Neural cell (in vitro differentiated cells): ENCODE data around the gene WDFY3. TPM values are rescaled to one million over a fixed set of nuclear protein-coding genes. Genes with fewer than 3 reads are reported as not detected.

Experiments
- H2AFZ ChIP-seq: fragments of 200-600, 300-800 bp; sonication (generic), shearing (Covaris generic); 2 replicates; pipeline ENCODE4 v1.6.0; 2014; ENCODE audit warnings: low read depth, mild to moderate bottlenecking, antibody characterized with exemption, low read length, moderate library complexity
- H3F3A ChIP-seq: fragments of 200-600 bp; shearing (Covaris generic); 2 replicates; pipeline ENCODE4 v1.6.1; 2016; ENCODE audit warnings: mild to moderate bottlenecking, moderate library complexity, mixed read lengths, antibody characterized with exemption, low read length; ENCODE audit not compliant: insufficient read depth, poor library complexity, severe bottlenecking
- H3K27ac ChIP-seq: fragments of 200-600, 300-800 bp; sonication (generic), shearing (Covaris generic); 2 replicates; pipeline ENCODE4 v1.5.1; 2014; ENCODE audit warnings: mild to moderate bottlenecking, low read length, moderate library complexity
- H3K27me3 ChIP-seq: fragments of 300-800, 200-600 bp; sonication (generic), shearing (Covaris generic); 2 replicates; pipeline ENCODE4 v1.6.0; 2014; ENCODE audit warnings: mild to moderate bottlenecking, low read depth, low read length, moderate library complexity; ENCODE audit not compliant: insufficient read depth
- H3K36me3 ChIP-seq: fragments of 300-800, 200-600 bp; sonication (generic), shearing (Covaris generic); 2 replicates; pipeline ENCODE4 v1.5.1; 2014; ENCODE audit warnings: mild to moderate bottlenecking, antibody characterized with exemption, low read length, moderate library complexity; ENCODE audit not compliant: insufficient read depth
- H3K4me2 ChIP-seq: fragments of 300-800, 200-600 bp; sonication (generic), shearing (Covaris generic); 2 replicates; pipeline ENCODE4 v1.6.0; 2014; ENCODE audit warnings: mild to moderate bottlenecking, low read length
- H3K4me3 ChIP-seq: fragments of 300-800, 200-600 bp; sonication (generic), shearing (Covaris generic); 2 replicates; pipeline ENCODE4 v1.5.1; 2014; ENCODE audit warnings: mild to moderate bottlenecking, low read length, moderate library complexity
- H3K79me2 ChIP-seq: fragments of 200-600 bp; shearing (Covaris generic); replicated peaks from 2 replicates; pipeline ENCODE4 v1.6.0; 2014; ENCODE audit warnings: mild to moderate bottlenecking, low read length, moderate library complexity; ENCODE audit not compliant: insufficient read depth
- H3K9ac ChIP-seq: fragments of 300-800, 200-600 bp; sonication (generic), shearing (Covaris generic); 2 replicates; pipeline ENCODE4 v1.6.1; 2016; ENCODE audit warnings: mild to moderate bottlenecking, low read length, mixed read lengths
- H3K9me2 ChIP-seq: fragments of 200-600 bp; shearing (Covaris generic); 2 replicates; pipeline ENCODE4 v1.6.1; 2016; ENCODE audit warnings: mild to moderate bottlenecking, low read length, mixed read lengths; ENCODE audit not compliant: insufficient read depth
- H3K9me3 ChIP-seq: fragments of 200-600, 300-800 bp; sonication (generic), shearing (Covaris generic); 2 replicates; pipeline ENCODE4 v1.6.1; 2016; ENCODE audit warnings: mild to moderate bottlenecking, mixed run types, low read length, moderate library complexity, mixed read lengths
- H4K20me1 ChIP-seq: fragments of 200-600 bp; shearing (Covaris generic); 2 replicates; pipeline ENCODE4 v1.6.1; 2016; ENCODE audit warnings: mild to moderate bottlenecking, mixed run types; ENCODE audit not compliant: insufficient read depth
- CTCF ChIP-seq: fragments of 450-650 bp; IDR thresholded peaks from 2 replicates; pipeline ENCODE4 v1.5.1; 2014; ENCODE audit warnings: antibody characterized with exemption, mild to moderate bottlenecking, moderate library complexity; ENCODE audit not compliant: poor library complexity, severe bottlenecking
- EP300 ChIP-seq: fragments of 450-650 bp; conservative IDR thresholded peaks from 2 replicates; pipeline ENCODE4 v1.6.1; 2014; ENCODE audit warnings: antibody characterized with exemption, mild to moderate bottlenecking, moderate library complexity; ENCODE audit not compliant: poor library complexity, severe bottlenecking
- EZH2 ChIP-seq: fragments of 200-600, 300-800 bp; shearing (Covaris generic), sonication (generic); IDR thresholded peaks from 2 replicates; pipeline ENCODE4 v1.6.1; 2014; ENCODE audit warnings: antibody characterized with exemption, low read length, borderline replicate concordance, mild to moderate bottlenecking; ENCODE audit not compliant: insufficient read depth, poor library complexity, severe bottlenecking
- MXI1 ChIP-seq: fragments of 450-650 bp; conservative IDR thresholded peaks from 2 replicates; pipeline ENCODE4 v1.6.1; 2014; ENCODE audit warnings: antibody characterized with exemption, mild to moderate bottlenecking; ENCODE audit not compliant: poor library complexity, severe bottlenecking
- POLR2AphosphoS5 ChIP-seq: IDR thresholded peaks from 2 replicates; pipeline ENCODE4 v1.6.1; 2012
- RAD21 ChIP-seq: fragments of 450-650 bp; conservative IDR thresholded peaks from 2 replicates; pipeline ENCODE4 v1.6.1; 2014; ENCODE audit warnings: antibody characterized with exemption, mild to moderate bottlenecking, moderate library complexity
- REST ChIP-seq: IDR thresholded peaks from 2 replicates; pipeline ENCODE4 v1.6.1; 2012; ENCODE audit warnings: borderline replicate concordance
- SMC3 ChIP-seq: fragments of 450-650 bp; conservative IDR thresholded peaks from 2 replicates; pipeline ENCODE4 v1.6.1; 2014; ENCODE audit warnings: antibody characterized with exemption, mild to moderate bottlenecking, moderate library complexity; ENCODE audit not compliant: poor library complexity
- TAF1 ChIP-seq: IDR thresholded peaks from 2 replicates; pipeline ENCODE4 v1.6.1; 2012; ENCODE audit warnings: low read depth
- polyA plus RNA-seq: library from polyadenylated mRNA; depleted of rRNA; stranded (reverse); fragments of >200 nt; gene quantifications from 2 replicates; pipeline ENCODE4 v1.2.3, GENCODE V29; 2014

WDFY3 gene
- polyA plus RNA-seq, 1 donor from 2014 or later, result 39.8 TPM

GRCh38 chr4:84803116-84803515, 163.4 kb downstream of the WDFY3 start:
- H3K4me2 ChIP-seq, result no peak overlapping the region
- no peaks in the 10 kb centered on the region for H4K20me1 ChIP-seq
- H2AFZ ChIP-seq, result no peak overlapping the region
- H3K9me3 ChIP-seq, result no peaks in the 10 kb centered on the region
- no peaks in the 10 kb centered on the region for H3K27me3 ChIP-seq
- no peak overlapping the region for H3K27ac ChIP-seq
- no peaks in the 10 kb centered on the region for H3K79me2 ChIP-seq
- peaks cover 11% of the 10 kb centered on the region for H3K36me3 ChIP-seq
- H3K4me3 ChIP-seq, result no peak overlapping the region
- TF ChIP-seq EP300 (no peak), CTCF (no peak), RAD21 (no peak), TAF1 (no peak), POLR2AphosphoS5 (no peak), SMC3 (no peak)
- H3K9me2 ChIP-seq, result no peaks in the 10 kb centered on the region
- no peaks in the 10 kb centered on the region for H3F3A ChIP-seq
- H3K9ac ChIP-seq, result no peak overlapping the region

- Histone ChIP-seq H3K9ac (no peak overlapping the region), H3K9me3 (no peaks in the 10 kb centered on the region), H2AFZ (no peak overlapping the region), H3K27me3 (no peaks in the 10 kb centered on the region), H4K20me1 (no peaks in the 10 kb centered on the region), H3K9me2 (no peaks in the 10 kb centered on the region), H3K4me2 (no peak overlapping the region), H3K27ac (no peak overlapping the region), H3K36me3 (peaks cover 11% of the 10 kb centered on the region), H3F3A (no peaks in the 10 kb centered on the region), H3K4me3 (no peak overlapping the region), H3K79me2 (no peaks in the 10 kb centered on the region)
- TF ChIP-seq MXI1 (no peak), CTCF (no peak), EZH2 (no peak), EP300 (no peak), TAF1 (no peak), REST (no peak), RAD21 (no peak), SMC3 (no peak), POLR2AphosphoS5 (no peak)
Measured at GRCh38 chr4:84800256-84800655, 166.2 kb downstream of the WDFY3 start.
